NCI-H2171 (cell line): Measurements from ENCODE around the gene KIF23.

Experiments
- DNase-seq: peaks from one replicate; lab custom pipeline; 2025; lab: John Stamatoyannopoulos, UW

Gene KIF23

GRCh38 chr15:69394556-69395282 lies 19.4 kb upstream of the KIF23 start:
- peak; percentile 53 for DNase-seq

DNA sequence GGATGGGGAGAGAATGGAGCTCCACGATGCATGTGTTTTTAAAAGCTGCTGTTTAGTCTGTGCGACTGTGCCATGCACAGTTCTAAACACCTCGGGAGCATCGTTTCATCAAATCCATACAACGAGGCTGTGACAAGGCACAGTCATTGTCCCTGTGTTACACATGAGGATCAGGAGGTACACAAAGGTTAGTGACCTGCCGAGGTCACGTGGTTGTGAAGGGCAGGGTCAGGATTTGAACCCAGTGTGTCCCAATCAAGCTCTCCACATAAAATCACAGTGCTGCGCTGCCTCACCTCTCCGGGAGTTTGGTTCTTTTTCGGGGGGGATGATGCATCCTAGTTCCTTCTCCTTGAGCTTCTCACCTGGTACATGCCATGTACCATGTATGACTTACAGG lies 18.7 kb upstream of the KIF23 start:
- no peak for DNase-seq

DNA sequence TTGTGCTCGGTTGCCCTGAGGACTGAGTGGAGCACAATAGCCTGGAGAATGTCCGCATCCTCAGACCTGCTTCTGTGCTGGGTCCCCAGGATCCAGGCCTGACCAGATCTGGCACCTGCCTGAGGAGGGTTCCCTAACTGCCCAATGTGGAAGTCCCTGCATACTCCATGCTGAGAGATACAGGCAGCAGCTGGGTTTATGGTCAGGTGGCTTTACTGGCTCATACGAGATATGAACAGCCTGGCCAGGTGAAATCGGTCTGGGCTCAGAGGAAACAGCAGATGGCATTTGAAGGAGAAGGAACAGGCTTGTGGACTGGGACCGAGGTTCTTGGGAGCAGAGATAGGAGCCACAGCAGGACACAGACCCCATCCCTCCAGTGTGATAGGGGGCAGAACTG lies 18.2 kb upstream of the KIF23 start:
- DNase-seq: no peak

GRCh38 chr15:69398491-69398891 lies 15.7 kb upstream of the KIF23 start:
- no peak for DNase-seq

DNA sequence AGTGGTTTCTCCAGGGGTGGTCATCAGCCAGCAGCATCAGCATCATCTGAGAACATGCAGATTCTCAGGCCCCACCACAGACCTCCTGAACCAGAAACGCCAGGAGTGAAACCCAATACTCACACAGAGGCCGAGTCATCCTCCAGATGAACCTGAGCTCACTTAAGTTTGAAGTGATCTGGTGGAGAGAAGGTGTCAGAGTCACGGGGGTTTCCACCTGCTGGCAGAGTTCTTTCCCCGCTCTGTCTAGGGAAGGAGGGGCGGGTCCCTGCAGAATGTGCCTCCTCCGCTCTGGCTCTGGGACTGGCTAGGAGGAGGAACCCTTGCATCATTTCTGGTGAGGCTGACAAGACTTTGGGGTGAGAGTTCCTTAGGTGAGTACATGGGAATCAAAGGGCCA lies 13.3 kb upstream of the KIF23 start:
- DNase-seq: no peak

DNA sequence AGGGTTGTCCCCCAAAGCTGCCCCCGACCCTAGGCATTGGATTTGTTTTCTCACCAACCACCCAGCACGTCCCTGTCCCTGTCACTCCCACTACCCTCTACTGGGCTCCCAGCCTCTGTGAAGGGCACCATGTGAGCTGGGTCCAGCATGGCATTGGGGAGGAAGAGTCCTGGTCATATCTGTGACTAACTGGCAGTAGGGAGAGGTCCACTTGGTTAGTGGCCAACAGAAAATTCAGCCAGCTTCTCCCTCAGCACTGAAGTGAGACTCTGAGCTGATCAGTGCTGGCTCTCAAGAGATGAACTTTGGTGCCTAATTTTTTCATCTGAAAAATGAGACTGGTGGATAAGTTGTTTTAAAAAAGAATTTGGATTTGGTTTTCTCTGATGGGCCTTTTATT lies 11.3 kb upstream of the KIF23 start:
- no peak for DNase-seq

DNA sequence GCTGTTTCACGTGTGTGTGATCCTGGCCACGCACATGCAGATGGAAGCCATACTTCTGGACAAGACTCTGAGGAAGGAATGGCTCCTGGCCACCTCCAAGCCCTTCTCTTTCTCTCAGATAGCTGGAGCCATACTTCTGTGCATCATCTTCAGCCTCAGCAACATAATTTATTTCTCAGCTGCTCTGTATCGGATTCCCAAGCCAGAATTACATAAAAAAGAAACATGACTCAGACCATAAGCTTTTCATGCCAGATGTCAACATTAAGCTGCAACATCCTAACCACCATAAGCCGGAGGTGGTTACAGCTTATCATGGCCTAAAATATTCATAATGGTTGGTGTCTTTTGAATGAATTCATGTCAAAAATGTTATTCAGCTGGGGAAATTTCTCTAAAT lies 10.6 kb upstream of the KIF23 start:
- no peak for DNase-seq

DNA sequence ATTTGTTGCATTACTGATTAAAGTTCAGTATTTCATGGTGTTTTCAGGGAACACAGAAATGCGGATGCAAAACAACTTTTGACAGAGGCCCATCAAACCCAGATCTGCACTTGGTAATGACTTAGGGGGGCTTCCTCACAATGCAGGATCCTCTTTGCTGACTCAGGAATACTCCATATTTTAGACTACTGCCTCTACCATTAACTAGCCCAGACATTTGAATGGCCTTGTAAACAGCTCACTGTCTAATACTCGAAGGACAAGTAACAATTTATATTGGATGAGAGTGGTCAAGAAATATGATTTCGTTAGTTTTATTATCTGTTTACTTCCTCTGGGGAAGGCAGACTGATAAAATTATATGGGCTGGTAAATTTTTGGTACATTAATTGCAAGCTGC lies 9.0 kb upstream of the KIF23 start:
- DNase-seq: no peak

GRCh38 chr15:69407719-69408400 lies 6.3 kb upstream of the KIF23 start:
- DNase-seq: no peak

DNA sequence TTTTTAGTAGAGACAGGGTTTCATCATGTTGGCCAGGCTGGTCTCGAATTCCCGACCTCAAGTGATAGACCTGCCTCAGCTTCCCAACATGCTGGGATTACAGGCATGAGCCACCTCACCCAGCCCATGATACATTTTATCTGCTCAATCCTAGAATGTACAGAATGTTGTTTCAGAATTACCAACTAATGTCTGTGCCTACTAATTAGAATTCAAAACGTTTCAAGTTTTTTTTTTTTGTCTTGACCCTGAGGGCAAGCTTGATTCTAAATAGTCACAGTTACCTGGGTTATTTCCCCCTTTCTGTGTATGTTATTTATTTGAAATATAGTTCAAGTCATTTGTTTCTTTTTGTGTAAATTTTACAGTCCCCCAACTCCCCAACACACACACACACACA lies 5.3 kb upstream of the KIF23 start:
- DNase-seq: no peak

DNA sequence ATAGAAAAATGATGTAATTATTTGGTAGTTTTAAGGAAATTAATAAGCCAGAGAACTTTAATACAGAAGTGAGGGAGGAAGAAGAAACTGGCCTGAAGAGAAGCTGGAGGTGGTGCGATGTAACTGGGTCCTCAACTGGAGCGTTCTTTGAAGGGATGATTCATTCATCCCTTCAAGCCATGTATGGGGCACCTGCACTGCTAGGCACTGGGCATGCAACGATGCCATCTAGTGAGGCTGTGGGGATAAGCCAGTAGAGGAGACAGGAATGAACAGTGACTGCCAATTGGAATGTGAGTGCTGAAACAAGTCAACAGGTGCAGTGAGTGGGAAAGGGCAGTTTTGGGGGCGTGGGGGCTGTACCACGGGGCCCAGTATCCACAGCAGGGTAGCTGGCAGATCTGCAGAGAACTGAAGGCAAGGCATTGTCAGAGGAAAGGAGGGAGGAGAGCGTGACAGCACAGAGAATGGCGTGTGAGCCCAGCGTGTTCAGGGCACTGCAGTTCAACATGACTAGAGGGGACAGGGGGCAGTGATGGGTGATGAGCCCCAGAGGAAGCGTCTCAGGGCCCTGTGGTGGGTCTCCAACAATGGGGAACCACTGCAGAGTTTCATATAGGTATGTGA lies 3.8 kb upstream of the KIF23 start:
- peak; percentile 51 for DNase-seq

DNA sequence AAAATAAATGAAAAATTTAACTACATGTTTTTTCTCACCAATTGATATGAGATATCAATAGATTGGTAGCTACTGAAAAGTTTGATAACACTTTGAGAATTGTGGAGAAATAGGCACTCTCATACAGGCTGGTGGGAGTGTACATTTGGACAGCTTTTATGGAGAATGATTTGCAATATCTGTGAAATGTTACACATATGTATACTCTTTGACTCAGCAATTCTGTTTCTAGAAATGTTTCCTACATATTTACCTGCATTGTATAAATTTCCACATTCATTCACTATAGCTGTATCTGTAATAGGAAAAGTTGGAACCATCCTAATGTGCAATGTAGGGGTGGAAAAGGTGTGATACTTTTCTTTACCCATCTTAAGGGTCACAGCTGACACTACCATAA lies 1.9 kb upstream of the KIF23 start:
- DNase-seq: no peak

GRCh38 chr15:69412701-69413100 lies 1.4 kb upstream of the KIF23 start:
- no peak for DNase-seq

DNA sequence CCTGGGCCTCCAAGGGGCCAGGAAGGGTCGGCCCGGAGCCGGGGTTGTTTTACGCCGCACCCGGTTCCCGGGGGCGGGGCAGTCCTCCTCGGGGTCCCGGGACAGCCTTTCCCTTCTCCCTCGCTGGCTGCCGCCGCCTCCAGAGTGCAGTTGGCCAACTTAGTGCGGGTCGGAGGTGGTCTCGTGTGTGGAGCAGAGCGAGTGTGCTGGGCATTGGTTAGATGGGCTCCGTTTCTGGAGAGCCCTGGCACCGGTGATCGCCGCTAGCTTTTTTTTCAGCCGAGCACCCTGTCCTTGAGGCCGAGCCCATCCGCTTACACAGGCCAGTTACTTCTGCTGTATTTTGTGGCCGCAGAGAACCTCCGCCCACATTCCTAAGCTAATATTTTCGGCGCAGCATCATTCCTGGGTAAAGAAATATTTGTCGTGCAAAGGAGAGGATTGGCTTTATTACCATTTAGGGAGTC lies 585 bp downstream of the KIF23 start:
- DNase-seq: no peak

DNA sequence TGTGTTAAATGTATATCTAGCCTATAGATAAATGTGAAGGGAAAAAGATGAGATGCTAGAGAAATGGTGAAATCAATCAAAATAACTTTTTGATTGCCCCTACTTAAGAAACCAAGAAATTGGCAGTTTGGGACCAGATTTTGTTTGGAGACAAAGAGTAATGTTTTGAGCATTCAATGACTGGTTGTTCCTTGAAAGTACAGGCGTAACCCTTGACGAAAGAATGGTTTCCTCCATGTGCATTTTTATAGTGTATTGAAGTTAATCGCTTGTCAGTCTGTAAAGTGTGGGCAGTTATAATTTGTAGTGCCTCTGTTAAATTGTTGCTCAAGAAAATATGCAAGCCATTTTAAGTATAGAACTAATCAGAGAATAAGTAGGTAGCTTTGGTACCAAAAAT lies 1.2 kb downstream of the KIF23 start:
- DNase-seq: no peak

- DNase-seq: no peak
Measured at GRCh38 chr15:69417581-69417980, 3.4 kb downstream of the KIF23 start.

- DNase-seq: no peak
Measured at GRCh38 chr15:69421498-69421897, 7.3 kb downstream of the KIF23 start.

- no peak for DNase-seq
Measured at GRCh38 chr15:69422336-69422895, 8.3 kb downstream of the KIF23 start.

DNA sequence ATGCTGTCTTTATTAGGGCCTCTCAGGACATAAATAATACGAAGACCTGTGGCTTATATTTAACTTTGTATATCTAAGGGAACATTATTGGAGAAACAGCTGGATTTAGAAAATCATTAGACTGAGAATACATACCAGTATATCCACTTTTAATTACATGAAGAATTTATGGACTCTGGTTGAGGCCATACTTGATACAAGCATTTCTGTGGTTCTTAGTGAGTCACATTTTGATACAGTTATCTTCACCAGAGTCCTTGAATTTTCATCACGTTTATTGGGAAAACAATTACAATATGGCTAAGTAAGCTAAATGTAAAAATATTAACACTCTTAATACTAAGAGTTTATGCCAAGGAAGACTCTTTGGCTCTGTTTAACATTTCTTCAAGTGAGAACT lies 9.9 kb downstream of the KIF23 start:
- no peak for DNase-seq

DNA sequence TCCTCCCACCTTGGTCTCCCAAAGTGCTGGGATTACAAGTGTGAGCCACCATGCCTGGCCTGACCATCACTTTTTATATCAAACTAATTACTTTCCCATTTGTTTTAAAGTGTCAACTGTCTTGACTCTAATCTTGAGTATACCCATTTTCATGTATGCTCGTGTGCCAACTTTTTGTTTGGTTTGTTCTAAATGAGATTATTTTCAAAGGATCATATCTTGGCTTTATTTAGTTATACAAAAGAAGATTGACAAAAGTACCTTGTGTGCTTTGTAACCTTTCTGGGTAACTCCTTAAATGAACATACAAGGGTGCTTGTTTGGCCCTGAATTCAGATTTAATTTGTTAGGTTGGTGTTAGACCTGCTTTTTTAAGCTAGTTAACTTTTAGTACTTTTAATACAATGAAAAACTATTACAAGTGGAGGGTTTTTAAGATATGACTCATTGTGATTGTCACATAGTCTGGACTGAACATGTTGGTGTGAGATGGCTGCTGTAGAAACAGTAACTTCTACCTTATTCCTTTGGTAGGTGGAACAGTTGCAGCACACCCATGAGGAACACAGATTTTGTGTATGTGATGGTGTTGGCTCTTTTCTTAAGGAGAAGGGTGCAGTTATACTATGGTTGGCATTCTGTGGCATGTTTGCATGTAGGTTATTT lies 10.7 kb downstream of the KIF23 start:
- no peak for DNase-seq

DNA sequence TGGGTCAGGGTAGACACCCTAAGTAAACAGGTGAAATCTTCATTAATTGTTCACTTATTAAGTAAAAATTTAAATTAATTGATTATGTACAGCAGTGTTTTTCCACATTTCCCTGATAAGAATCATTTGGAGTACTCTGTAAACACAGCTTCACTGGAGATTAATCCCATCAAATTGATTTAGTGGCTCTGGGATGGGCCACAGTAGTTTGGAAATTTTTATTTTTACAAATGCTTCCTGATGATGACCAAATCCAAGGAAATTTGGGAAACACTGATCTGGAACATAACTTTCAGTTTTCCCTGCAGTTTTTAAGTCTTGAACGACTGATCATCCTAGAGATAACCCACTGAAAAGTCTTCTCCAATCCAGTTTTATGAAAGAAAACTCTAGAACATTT lies 19.7 kb downstream of the KIF23 start:
- DNase-seq: no peak

GRCh38 chr15:69434238-69434637 lies 20.1 kb downstream of the KIF23 start:
- DNase-seq: no peak

DNA sequence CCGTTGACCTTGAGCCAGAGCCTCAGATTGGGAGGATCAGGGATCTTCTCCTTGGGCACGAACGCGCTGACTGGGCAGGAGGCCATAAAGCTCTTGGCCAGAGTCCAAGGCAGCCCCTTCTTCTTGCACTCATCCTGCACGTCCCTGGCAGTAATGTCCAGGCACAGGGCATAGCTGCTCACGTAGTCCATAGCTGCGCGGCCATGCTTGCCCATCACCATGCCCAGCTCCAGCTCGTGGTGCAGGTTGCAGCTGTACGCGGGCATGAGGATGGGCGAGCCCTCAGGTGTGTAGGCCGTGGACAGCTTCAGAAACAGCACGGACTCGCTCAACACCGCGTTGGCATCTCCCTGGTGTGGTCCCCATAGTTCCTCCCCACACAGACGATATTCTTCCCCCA lies 20.5 kb downstream of the KIF23 start:
- no peak for DNase-seq
